Omental fat pad (tissue), 4 donors: ENCODE measurements around the gene ARMC7. TPM values are rescaled to one million over a fixed set of nuclear protein-coding genes. Genes with fewer than 3 reads are reported as not detected.

Experiments
- ATAC-seq: fragments of 150-250 bp; one replicate; pipeline ENCODE4 v1.9.1; 2016; ENCODE audit warnings: mild to moderate bottlenecking, moderate library complexity; ENCODE audit not compliant: low FRiP score
- DNase-seq: peaks from one replicate; pipeline ENCODE4 v3.0.0-alpha.2; 2019; ENCODE audit warnings: low spot score
- CTCF ChIP-seq, 3 donors: fragments of 450-650 bp; IDR thresholded peaks; one replicate each; pipeline ENCODE4 v1.5.1; 2016 to 2017; ENCODE audit warnings: antibody characterized with exemption in 3 of 3, mild to moderate bottlenecking in 3 of 3, moderate library complexity in 2 of 3
- total RNA-seq, 4 donors: library from RNA; depleted of rRNA; stranded (reverse); fragments of >200 nt; gene quantifications; one replicate each; pipeline ENCODE4 v1.1.0, GENCODE V29; 2016

Gene ARMC7
- total RNA-seq, 4 donors from 2014 or later, result 3.1 to 7.7 (median 4.9) TPM

- DNase-seq, result no peak
- no peak for TF ChIP-seq CTCF (IDR thresholded peaks at IDR 0.05)
- no peak for ATAC-seq
These were observed 28.8 kb downstream of the ARMC7 start for GRCh38 chr17:75138519-75138918.

DNA sequence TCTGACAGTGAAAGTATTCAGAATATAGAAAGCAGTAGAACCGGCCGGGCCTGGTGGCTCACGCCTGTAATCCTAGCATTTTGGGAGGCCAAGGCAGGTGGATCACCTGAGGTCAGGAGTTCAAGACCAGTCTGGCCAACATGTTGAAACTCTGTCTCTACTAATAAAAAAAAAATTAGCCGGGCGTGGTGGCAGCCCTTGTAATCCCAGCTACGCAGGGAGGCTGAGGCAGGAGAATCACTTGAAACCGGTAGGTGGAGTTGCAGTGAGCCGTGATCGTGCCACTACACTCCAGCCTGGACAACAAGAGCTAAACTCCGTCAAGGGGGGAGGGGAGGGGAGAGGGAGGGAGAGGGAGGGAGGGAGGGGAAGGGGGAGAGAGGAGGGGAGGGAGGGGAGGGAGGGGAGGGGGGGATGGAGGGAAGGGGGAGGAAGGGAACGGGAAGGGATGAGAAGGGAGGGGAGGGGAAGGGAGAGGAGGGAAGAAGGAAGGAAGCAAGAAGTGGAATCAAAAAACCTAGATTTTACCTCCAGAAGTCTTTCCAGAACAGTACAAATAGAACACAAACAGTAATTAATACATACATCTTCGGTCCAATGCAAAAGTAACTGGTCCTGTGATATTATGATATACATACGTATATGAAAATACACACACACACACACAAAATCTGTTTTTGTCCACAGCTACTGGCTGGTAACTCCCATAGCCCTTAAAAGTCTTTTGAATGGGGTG is 32.6 kb downstream of the ARMC7 start:
- DNase-seq (no peak), ATAC-seq (no peak)
- TF ChIP-seq CTCF (IDR thresholded peaks at IDR 0.05), result no peak

DNA sequence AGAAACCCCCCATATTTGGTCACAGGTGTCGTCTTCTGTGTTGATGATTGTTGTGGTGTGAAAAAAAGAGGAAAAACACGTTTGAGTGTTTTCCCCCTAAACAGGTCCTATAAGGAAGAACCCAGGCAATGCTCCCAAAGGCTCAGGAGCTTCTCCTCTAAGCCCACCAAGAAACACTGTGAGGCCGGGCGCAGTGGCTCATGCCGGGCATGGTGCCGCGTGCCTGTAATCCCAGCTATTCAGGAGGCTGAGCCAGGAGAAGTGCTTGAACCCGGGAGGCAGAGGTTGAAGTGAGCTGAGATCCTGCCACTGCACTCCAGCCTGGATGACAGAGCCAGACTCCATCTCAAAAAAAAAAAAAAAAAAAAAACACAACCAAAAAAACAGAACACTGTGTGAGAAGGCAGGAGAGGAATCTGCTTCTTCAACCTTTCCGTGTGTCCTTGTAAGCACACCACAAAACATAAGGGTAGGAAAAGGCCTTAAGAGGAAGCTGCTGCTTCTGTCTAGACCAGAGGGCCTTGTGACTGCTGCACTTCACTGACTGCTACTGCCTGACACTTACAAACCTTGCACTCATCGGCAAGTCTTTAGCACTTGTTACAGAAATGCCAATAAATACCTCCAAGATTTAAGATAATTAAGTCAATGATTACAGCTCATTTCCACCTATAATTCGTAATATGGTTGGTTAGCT is 35.2 kb downstream of the ARMC7 start:
- DNase-seq (no peak), ATAC-seq (no peak)
- TF ChIP-seq CTCF (IDR thresholded peaks at IDR 0.05), result no peak

GRCh38 chr17:75146592-75146991 is 36.8 kb downstream of the ARMC7 start:
- ATAC-seq (no peak), DNase-seq (no peak)
- no peak for TF ChIP-seq CTCF (IDR thresholded peaks at IDR 0.05)

- no peak for ATAC-seq
- no peak for TF ChIP-seq CTCF (IDR thresholded peaks at IDR 0.05)
- no peak for DNase-seq
These were observed 38.2 kb downstream of the ARMC7 start for GRCh38 chr17:75147878-75148546.

- ATAC-seq (no peak), DNase-seq (no peak)
- no peak for TF ChIP-seq CTCF (IDR thresholded peaks at IDR 0.05)
These were observed 42.2 kb downstream of the ARMC7 start for GRCh38 chr17:75151930-75152329.
